GM18517 (cell line): ENCODE measurements around the gene NDUFAF2.
"Not testable (repeated sequence)": the region's sequence is repeated elsewhere in the genome, so short reads cannot be mapped to it uniquely, and the experiment has no call there.

Source experiments
- ATAC-seq: cut with Tn5 transposase; IDR thresholded peaks from one replicate; pipeline ENCODE4 v1.9.1; 2021; ENCODE audit warnings: mild to moderate bottlenecking, moderate library complexity; ENCODE audit not compliant: unreplicated experiment

Gene NDUFAF2

GRCh38 chr5:61167382-61167781 is 222.4 kb downstream of the NDUFAF2 start:
- ATAC-seq, result no peak

- ATAC-seq, result no peak
Observed at GRCh38 chr5:61168951-61169350, 223.9 kb downstream of the NDUFAF2 start.

GRCh38 chr5:61171479-61171878 is 226.5 kb downstream of the NDUFAF2 start:
- no peak for ATAC-seq

GRCh38 chr5:61176631-61177030 is 231.6 kb downstream of the NDUFAF2 start:
- no peak for ATAC-seq

- ATAC-seq, result no peak
Observed at GRCh38 chr5:61177070-61177469, 232.1 kb downstream of the NDUFAF2 start.

GRCh38 chr5:61177716-61178115 is 232.7 kb downstream of the NDUFAF2 start:
- peak; percentile 94 for ATAC-seq

- ATAC-seq, result no peak
Observed at GRCh38 chr5:61178702-61179101, 233.7 kb downstream of the NDUFAF2 start.

- ATAC-seq, result no peak
Observed at GRCh38 chr5:61180886-61181285, 235.9 kb downstream of the NDUFAF2 start.

GRCh38 chr5:61182449-61182848 is 237.4 kb downstream of the NDUFAF2 start:
- no peak for ATAC-seq

- no peak for ATAC-seq
Observed at GRCh38 chr5:61183538-61183937, 238.5 kb downstream of the NDUFAF2 start.

GRCh38 chr5:61184708-61185107 is 239.7 kb downstream of the NDUFAF2 start:
- ATAC-seq, result no peak

- no peak for ATAC-seq
Observed at GRCh38 chr5:61186634-61187033, 241.6 kb downstream of the NDUFAF2 start.

- not testable (repeated sequence) for ATAC-seq
Observed at GRCh38 chr5:61187352-61187751, 242.3 kb downstream of the NDUFAF2 start.

GRCh38 chr5:61187826-61188225 is 242.8 kb downstream of the NDUFAF2 start:
- ATAC-seq, result not testable (repeated sequence)

- ATAC-seq, result no peak
Observed at GRCh38 chr5:61198606-61199005, 253.6 kb downstream of the NDUFAF2 start.

GRCh38 chr5:61200582-61201155 is 255.7 kb downstream of the NDUFAF2 start:
- no peak for ATAC-seq

- ATAC-seq, result no peak
Observed at GRCh38 chr5:61202213-61202612, 257.2 kb downstream of the NDUFAF2 start.
